Common myeloid progenitor, CD34-positive (primary cell): ENCODE data around the gene MIA2.

Source experiments
- CTCF ChIA-PET: fragments of 350-600 bp; sonication (Branson Sonifier 250); formaldehyde crosslinking; loops from one replicate; lab custom pipeline; 2021; ENCODE audit warnings: antibody characterized with exemption; lab: Charles Lee
- POLR2A ChIA-PET: fragments of 350-600 bp; sonication (Branson Sonifier 250); formaldehyde crosslinking; loops from one replicate; lab custom pipeline; 2021; ENCODE audit warnings: antibody characterized with exemption; lab: Charles Lee
- DNase-seq, 3 donors: peaks; one replicate each; pipeline versions ENCODE4 v3.0.0 to v3.0.0-alpha.2; 2013
- H3K27ac ChIP-seq, 2 experiments: 1 replicate in 1 of 2; 2 replicates in 1 of 2; pipeline ENCODE4 v1.7.0; 2013; ENCODE audit warnings: inconsistent platforms in 2 of 2, low read length in 2 of 2, mild to moderate bottlenecking in 2 of 2, low read depth in 1 of 2, moderate library complexity in 1 of 2; ENCODE audit not compliant: severe bottlenecking in 2 of 2, insufficient read depth in 1 of 2, poor library complexity in 1 of 2
- H3K27me3 ChIP-seq, 5 experiments: replicated peaks in 2 of 5; 1 replicate in 3 of 5; 2 replicates in 2 of 5; pipeline versions ENCODE4 v1.6.1 to v1.7.0; 2013; ENCODE audit warnings: low read length in 4 of 5, mild to moderate bottlenecking in 2 of 5, moderate library complexity in 2 of 5, inconsistent platforms in 1 of 5; ENCODE audit not compliant: insufficient read depth in 5 of 5, control insufficient read depth in 4 of 5
- H3K36me3 ChIP-seq, 4 experiments: 1 replicate in 2 of 4; 2 replicates in 2 of 4; pipeline versions ENCODE4 v1.6.1 to v1.7.0; 2013; ENCODE audit warnings: low read length in 3 of 4, control low read depth in 1 of 4, mild to moderate bottlenecking in 1 of 4; ENCODE audit not compliant: control insufficient read depth in 4 of 4, insufficient read depth in 4 of 4
- H3K4me1 ChIP-seq, 4 experiments: 1 replicate in 3 of 4; 2 replicates in 1 of 4; pipeline versions ENCODE4 v1.6.1 to v1.7.1; 2013; ENCODE audit warnings: low read length in 3 of 4, mild to moderate bottlenecking in 3 of 4, control low read depth in 1 of 4, inconsistent platforms in 1 of 4, moderate library complexity in 1 of 4; ENCODE audit not compliant: control insufficient read depth in 4 of 4, insufficient read depth in 4 of 4; ENCODE audit errors: control extremely low read depth in 1 of 4
- H3K4me3 ChIP-seq, 7 experiments: 1 replicate in 4 of 7; 2 replicates in 3 of 7; pipeline versions ENCODE4 v1.5.1 to v1.7.0; 2013; ENCODE audit warnings: mild to moderate bottlenecking in 7 of 7, low read length in 6 of 7, moderate library complexity in 6 of 7, inconsistent platforms in 2 of 7, low read depth in 2 of 7, control low read depth in 1 of 7; ENCODE audit not compliant: insufficient read depth in 4 of 7, control insufficient read depth in 1 of 7; ENCODE audit errors: extremely low read depth in 1 of 7
- H3K9me3 ChIP-seq, 5 experiments: 1 replicate in 4 of 5; 2 replicates in 1 of 5; pipeline versions ENCODE4 v1.6.1 to v1.7.1; 2013; ENCODE audit warnings: low read length in 4 of 5, mild to moderate bottlenecking in 2 of 5, inconsistent platforms in 1 of 5, low read depth in 1 of 5, moderate library complexity in 1 of 5; ENCODE audit not compliant: control insufficient read depth in 4 of 5, insufficient read depth in 2 of 5; ENCODE audit errors: control extremely low read depth in 1 of 5
- WGBS: methylation state at CpG from one replicate; pipeline ENCODE4 v1.1.5; 2013; ENCODE audit not compliant: insufficient coverage; 5-methylcytosine and 5-hydroxymethylcytosine counted together

Gene MIA2

GRCh38 chr14:39430762-39431415, 197.2 kb downstream of the MIA2 start:
- 0% methylated on average over 6 of the region's 19 CpGs for WGBS
- DNase-seq, result peak in 2 of 3 donors; percentile 33 to 43
- Histone ChIP-seq H3K4me3 (peak overlapping the region; percentile 90 to 99 (median 98)), H3K27ac (peak overlapping the region; percentile 74 to 100), H3K27me3 (no peaks in the 10 kb centered on the region), H3K36me3 (peaks cover 0 to 2% (median 0%) of the 10 kb centered on the region in 4 experiments), H3K4me1 (peaks cover 18 to 50% (median 38%) of the 10 kb centered on the region in 4 experiments), H3K9me3 (no peaks in the 10 kb centered on the region)
- CTCF ChIA-PET, result interaction anchor here (1.3 to 1.5 kb wide), 3 partner anchors 17 to 199 kb away, joined by 3 to 6 read pairs (median 4); no protein-coding TSS in a partner anchor
- POLR2A ChIA-PET, result interaction anchor here (0.9 to 2.0 kb wide), 3 partner anchors 163 to 256 kb away, joined by 3 to 6 read pairs (median 5); partner anchors contain the start of gene PNN

GRCh38 chr14:39431416-39432178, 197.9 kb downstream of the MIA2 start:
- H3K4me1 ChIP-seq, result peaks cover 18 to 45% (median 34%) of the 10 kb centered on the region in 4 experiments
- H3K27me3 ChIP-seq, result no peaks in the 10 kb centered on the region
- H3K27ac ChIP-seq, result peak overlapping the region; percentile 100
- peak overlapping the region; percentile 90 to 99 (median 98) for H3K4me3 ChIP-seq
- WGBS, result 0% methylated on average over 67 of the region's 81 CpGs
- no peaks in the 10 kb centered on the region for H3K9me3 ChIP-seq
- CTCF ChIA-PET, result interaction anchor here (0.6 to 1.5 kb wide), 6 partner anchors 10 to 200 kb away, joined by 3 to 6 read pairs (median 3); no protein-coding TSS in a partner anchor
- peak in 2 of 3 donors; percentile 62 to 71 for DNase-seq
- POLR2A ChIA-PET, result interaction anchor here (0.6 to 2.0 kb wide), 9 partner anchors 8 to 564 kb away, joined by 3 to 6 read pairs (median 4); partner anchors contain the start of genes PNN and TRAPPC6B
- peaks cover 0 to 2% (median 0%) of the 10 kb centered on the region in 4 experiments for H3K36me3 ChIP-seq

GRCh38 chr14:39432179-39432618, 198.5 kb downstream of the MIA2 start, which contains the start of gene FBXO33:
Gene FBXO33 (minus strand): TSS chr14:39432433. CDS start chr14:39432162, 271 bp downstream.
- no peaks in the 10 kb centered on the region for H3K9me3 ChIP-seq
- peak within 1 kb of the TSS; percentile 90 to 99 (median 98) for H3K4me3 ChIP-seq
- DNase-seq, result peak; percentile 97 to 98 (median 98)
- CTCF ChIA-PET, result interaction anchor here (0.6 to 1.5 kb wide), 5 partner anchors 10 to 201 kb away, joined by 3 to 6 read pairs (median 3); no protein-coding TSS in a partner anchor
- 0% methylated on average over 37 of the region's 47 CpGs for WGBS
- POLR2A ChIA-PET, result interaction anchor here (0.6 to 2.0 kb wide), 10 partner anchors 9 to 565 kb away, joined by 3 to 6 read pairs (median 4); partner anchors contain the start of genes PNN and TRAPPC6B
- H3K36me3 ChIP-seq, result peaks cover 0 to 2% (median 0%) of the 10 kb centered on the region in 4 experiments
- H3K4me1 ChIP-seq, result peaks cover 18 to 39% (median 31%) of the 10 kb centered on the region in 4 experiments
- no peaks in the 10 kb centered on the region for H3K27me3 ChIP-seq
- peak within 1 kb of the TSS; percentile 100 for H3K27ac ChIP-seq

DNA sequence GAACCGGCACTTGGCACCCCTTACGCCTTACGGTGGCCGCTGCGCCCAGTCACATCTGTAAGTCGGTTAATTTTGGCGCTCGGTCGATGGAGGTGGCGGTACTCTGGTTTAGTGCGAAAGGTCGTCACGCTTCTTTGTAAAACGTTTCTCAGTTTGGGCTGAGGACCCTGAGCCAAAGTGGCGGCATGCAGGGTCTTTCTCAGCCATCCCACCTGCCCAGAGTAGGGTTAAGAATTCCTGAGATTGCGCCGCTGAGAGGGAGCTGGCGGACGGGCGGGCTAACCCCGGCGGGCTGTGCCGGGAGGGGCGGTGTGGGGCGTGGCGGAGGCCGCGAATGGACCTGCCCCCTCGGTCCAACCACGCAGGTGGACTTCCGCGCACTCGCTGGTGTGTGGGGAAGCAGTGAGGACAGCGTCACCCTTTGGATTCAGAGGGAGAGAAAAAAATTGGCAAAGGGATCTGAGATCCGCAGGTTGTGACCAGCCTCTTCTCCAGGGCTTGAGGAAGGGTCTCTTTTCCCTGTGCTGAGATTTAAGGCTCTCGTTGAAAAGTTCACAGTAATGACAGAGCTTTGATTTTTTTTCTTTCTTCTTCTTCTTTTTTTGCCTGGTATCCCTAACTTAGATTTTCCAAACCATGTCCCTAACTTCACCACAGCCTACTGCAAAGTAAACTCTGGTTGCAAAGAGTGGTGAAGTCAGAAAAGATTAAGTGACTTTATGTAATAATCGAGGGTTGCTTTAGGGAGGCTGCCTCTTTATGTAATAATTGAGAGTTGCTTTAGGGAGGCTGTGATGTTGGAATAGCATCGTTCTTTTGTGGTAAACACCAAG, 199.1 kb downstream of the MIA2 start:
- ChIA-PET CTCF (interaction anchor here (0.9 to 1.6 kb wide), 5 partner anchors 11 to 201 kb away, joined by 3 to 6 read pairs (median 3); no protein-coding TSS in a partner anchor), POLR2A (interaction anchor here (1.0 to 2.0 kb wide), 4 partner anchors 9 to 319 kb away, joined by 3 to 6 read pairs (median 4); no protein-coding TSS in a partner anchor)
- WGBS, result under 1% methylated on average over 37 of the region's 38 CpGs

DNA sequence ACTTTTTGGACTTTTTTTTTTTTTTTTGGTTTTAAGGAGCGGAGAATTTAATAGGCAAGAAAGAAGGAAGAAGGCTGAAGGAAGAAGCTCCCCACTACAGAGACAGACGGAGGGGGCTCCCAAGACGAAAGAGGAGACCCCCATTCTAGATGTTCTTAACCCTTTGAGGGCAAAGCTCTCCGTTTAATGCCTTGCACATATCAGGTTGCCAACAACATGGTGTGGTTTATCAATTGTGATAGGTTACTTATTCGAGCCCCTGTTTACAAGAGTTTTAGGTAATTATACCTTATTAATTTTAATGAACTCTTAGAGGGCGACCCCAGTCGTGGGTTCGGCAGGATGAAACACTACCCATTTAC, 199.7 kb downstream of the MIA2 start:
- H3K4me1 ChIP-seq, result peaks cover 18 to 38% (median 31%) of the 10 kb centered on the region in 4 experiments
- no peak for DNase-seq
- H3K36me3 ChIP-seq, result no peaks in the 10 kb centered on the region
- H3K9me3 ChIP-seq, result no peaks in the 10 kb centered on the region
- H3K4me3 ChIP-seq, result peak overlapping the region in 6 of 7 experiments; percentile 77 to 90 (median 85)
- ChIA-PET CTCF (interaction anchor here (0.9 to 1.6 kb wide), 2 partner anchors 15 to 194 kb away, joined by 3 read pairs; no protein-coding TSS in a partner anchor), POLR2A (no interaction called here)
- H3K27me3 ChIP-seq, result no peaks in the 10 kb centered on the region
- 0% methylated on average over 2 of the region's 8 CpGs for whole genome bisulfite sequencing
- peak overlapping the region in 1 of 2 experiments; percentile 73 for H3K27ac ChIP-seq

More for the DNA sequence above, 199.1 kb downstream of the MIA2 start:
- H3K36me3 ChIP-seq, result peaks cover 0 to 2% (median 0%) of the 10 kb centered on the region in 4 experiments
- no peaks in the 10 kb centered on the region for H3K9me3 ChIP-seq
- H3K4me1 ChIP-seq, result peaks cover 18 to 38% (median 31%) of the 10 kb centered on the region in 4 experiments
- peak overlapping the region; percentile 45 to 90 (median 84) for H3K4me3 ChIP-seq
- H3K27me3 ChIP-seq, result no peaks in the 10 kb centered on the region
- peak overlapping the region; percentile 40 to 73 for H3K27ac ChIP-seq
- DNase-seq, result peak; percentile 75 to 84 (median 78)

- H3K36me3 ChIP-seq, result no peaks in the 10 kb centered on the region
- CTCF ChIA-PET, result interaction anchor here (0.9 kb wide), 1 partner anchor 22 kb away, joined by 3 read pairs; no protein-coding TSS in a partner anchor
- 83% methylated on average over 1 of the region's 2 CpGs for WGBS
- no peak overlapping the region for H3K27ac ChIP-seq
- H3K9me3 ChIP-seq, result no peaks in the 10 kb centered on the region
- DNase-seq, result peak in 2 of 3 donors; percentile 31 to 41
- POLR2A ChIA-PET, result no interaction called here
- H3K27me3 ChIP-seq, result no peaks in the 10 kb centered on the region
- H3K4me3 ChIP-seq, result no peak overlapping the region
- peaks cover 18 to 33% (median 24%) of the 10 kb centered on the region in 4 experiments for H3K4me1 ChIP-seq
Observed at GRCh38 chr14:39434401-39434800, 200.7 kb downstream of the MIA2 start.
